Upper lobe of left lung (tissue), 4 donors: ENCODE measurements around the gene FDX1.

Experiments
- POLR2A ChIP-seq, 4 donors: fragments of 450-650 bp; IDR thresholded peaks; one replicate each; pipeline ENCODE4 v1.5.1; 2016 to 2017; ENCODE audit warnings: antibody characterized with exemption in 4 of 4, mild to moderate bottlenecking in 2 of 4
- TF ChIP-seq, protein P1 (sequence below), 6 experiments: fragments of 450-650 bp in 4 of 6; fragments of 200-600 bp in 2 of 6; sonication (generic) in 2 of 6; IDR thresholded peaks; one replicate each; pipeline ENCODE4 v1.5.1; 2016 to 2019; ENCODE audit warnings: antibody characterized with exemption in 6 of 6

DNA sequence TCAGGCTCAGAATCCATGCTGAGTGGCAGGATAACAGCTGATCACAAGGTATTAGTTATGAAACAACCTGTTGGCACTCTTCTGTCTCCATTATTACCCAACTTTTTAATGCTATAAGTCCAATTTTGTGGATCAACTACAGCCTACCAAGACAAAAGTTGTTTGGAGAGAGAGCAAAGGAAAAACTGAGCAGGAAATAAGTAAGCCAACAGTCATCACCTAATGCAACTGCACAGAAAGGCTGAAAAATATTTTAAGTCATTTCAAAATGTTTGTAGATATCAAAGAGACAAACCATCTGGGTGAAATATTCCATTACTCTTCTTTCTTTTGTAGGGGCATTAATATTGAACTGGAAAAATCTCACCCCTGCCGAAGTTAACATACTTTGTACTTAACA lies 41.6 kb downstream of the FDX1 start:
- no peak for TF ChIP-seq POLR2A (IDR thresholded peaks at IDR 0.05)
- TF ChIP-seq, protein P1, sequence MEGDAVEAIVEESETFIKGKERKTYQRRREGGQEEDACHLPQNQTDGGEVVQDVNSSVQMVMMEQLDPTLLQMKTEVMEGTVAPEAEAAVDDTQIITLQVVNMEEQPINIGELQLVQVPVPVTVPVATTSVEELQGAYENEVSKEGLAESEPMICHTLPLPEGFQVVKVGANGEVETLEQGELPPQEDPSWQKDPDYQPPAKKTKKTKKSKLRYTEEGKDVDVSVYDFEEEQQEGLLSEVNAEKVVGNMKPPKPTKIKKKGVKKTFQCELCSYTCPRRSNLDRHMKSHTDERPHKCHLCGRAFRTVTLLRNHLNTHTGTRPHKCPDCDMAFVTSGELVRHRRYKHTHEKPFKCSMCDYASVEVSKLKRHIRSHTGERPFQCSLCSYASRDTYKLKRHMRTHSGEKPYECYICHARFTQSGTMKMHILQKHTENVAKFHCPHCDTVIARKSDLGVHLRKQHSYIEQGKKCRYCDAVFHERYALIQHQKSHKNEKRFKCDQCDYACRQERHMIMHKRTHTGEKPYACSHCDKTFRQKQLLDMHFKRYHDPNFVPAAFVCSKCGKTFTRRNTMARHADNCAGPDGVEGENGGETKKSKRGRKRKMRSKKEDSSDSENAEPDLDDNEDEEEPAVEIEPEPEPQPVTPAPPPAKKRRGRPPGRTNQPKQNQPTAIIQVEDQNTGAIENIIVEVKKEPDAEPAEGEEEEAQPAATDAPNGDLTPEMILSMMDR (IDR thresholded peaks at IDR 0.05) = no peak
